GM12875 (cell line): ENCODE data around the gene PCSK5.

Experiments
- H3K4me3 ChIP-seq: one replicate; pipeline ENCODE4 v1.5.1; 2011; ENCODE audit warnings: low read depth, low read length, control low read depth
- CTCF ChIP-seq: IDR thresholded peaks from 2 replicates; pipeline ENCODE4 v1.5.1; 2011; ENCODE audit warnings: low read depth, mild to moderate bottlenecking, control low read depth, inconsistent platforms, low read length, moderate library complexity, borderline replicate concordance; ENCODE audit not compliant: insufficient read depth

PCSK5 gene

DNA sequence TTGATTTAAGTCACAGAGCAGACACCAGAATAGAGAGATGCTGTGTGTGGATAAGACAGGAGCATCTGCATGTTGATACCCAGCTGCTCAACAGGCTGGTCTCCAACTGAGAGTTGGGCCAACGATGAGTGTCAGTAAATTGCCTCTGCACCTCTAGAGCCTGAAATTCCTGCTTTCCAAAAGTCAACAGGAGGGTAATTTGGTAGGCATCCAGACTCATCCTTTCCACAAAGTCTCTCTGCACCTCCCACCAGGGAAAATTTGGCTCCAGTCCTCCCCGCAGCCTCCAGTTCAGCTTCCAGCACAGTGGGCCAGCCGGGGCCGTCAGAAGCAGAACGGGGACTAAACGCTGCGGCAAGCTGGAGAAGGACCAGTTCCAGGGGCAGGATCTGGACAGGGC is 366.8 kb downstream of the PCSK5 start:
- H3K4me3 ChIP-seq = no peak overlapping the region
- no peak for TF ChIP-seq CTCF

DNA sequence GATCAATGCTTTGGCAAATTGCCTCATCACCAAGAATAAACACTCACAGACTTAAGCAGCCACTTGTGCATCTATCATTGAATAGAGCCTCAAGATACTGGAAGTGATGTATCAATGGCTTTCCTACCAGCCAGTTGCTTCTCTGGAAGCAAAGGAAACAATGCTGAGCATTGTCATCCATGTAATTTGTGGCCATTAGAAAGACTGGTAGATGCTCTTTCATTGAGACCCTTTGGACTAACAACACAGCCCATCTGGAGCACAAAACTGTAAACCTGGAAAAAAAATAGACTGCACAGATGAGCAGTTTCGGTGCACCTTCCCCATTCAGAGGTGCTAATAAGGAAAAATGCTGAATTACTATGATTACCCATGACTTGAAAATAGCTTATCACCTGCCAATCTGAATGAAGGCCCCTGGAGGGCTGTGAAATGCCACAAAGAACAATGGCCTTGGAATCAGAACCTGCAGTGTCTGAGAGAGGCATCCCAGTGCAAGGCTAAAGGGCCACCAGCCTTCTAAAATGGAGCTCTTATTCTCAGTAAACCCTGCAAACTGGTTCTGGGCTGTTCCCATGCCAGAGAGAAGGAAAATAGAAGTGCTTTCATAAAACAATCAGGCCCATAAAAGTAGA is 376.3 kb downstream of the PCSK5 start:
- H3K4me3 ChIP-seq = no peak overlapping the region

GRCh38 chr9:76267284-76267652 is 376.8 kb downstream of the PCSK5 start:
- no peak overlapping the region for H3K4me3 ChIP-seq
- TF ChIP-seq CTCF = no peak

More for the DNA sequence above, 376.3 kb downstream of the PCSK5 start:
- no peak for TF ChIP-seq CTCF

GRCh38 chr9:76269789-76270188 is 379.3 kb downstream of the PCSK5 start:
- no peak for TF ChIP-seq CTCF
- no peak overlapping the region for H3K4me3 ChIP-seq

- no peak for TF ChIP-seq CTCF
- no peak overlapping the region for H3K4me3 ChIP-seq
These were observed 381.3 kb downstream of the PCSK5 start for GRCh38 chr9:76271755-76272154.

DNA sequence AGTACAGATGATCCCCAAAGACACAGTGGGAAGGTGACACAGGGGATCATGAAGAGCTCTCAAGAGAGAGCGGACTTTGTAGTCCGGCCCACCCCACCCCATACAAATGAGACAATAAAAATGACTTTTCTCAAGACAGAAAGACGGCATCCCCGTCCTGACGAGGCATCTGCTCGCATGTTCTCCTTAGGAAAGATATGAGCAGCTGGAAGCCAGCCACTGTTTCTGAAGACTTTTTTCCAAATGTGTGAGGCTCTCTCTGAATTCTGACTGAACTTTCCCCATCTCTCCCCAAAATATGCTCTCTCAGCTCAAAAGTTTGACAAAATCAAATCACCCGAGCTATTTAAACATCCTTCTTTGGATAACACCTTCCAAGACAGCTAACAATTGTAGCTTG is 398.6 kb downstream of the PCSK5 start:
- no peak overlapping the region for H3K4me3 ChIP-seq
- no peak for TF ChIP-seq CTCF

DNA sequence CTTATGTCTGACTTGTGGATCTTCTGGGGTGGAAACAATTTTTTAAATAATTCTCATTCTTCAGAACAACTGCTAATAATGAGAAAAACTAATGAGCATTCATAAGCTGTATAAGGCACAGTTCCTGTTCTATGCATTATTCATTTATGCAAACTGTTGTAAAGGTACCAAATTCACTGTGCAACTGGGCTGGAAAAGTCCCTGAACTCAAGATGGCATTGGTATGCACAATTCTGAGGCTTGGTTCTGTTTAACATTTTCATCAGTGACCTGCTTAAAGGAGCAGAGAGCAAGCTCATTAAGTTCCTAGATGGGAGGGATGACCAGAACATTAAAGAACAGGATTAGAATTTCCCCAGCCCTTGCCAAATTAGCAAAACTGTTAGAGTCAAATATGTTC is 399.2 kb downstream of the PCSK5 start:
- no peak overlapping the region for H3K4me3 ChIP-seq
- TF ChIP-seq CTCF = no peak
